SK-N-SH (cell line): ENCODE data around the gene PHGDH. TPM values are rescaled to one million over a fixed set of nuclear protein-coding genes. Genes with fewer than 3 reads are reported as not detected.

Experiments used
- CTCF ChIA-PET: fragments of 300-600, 350-600 bp; formaldehyde crosslinking; extraction: SDS; loops from one replicate; lab custom pipeline; 2021; lab: Yijun Ruan, JAX
- POLR2A ChIA-PET: fragments of 350-600 bp; sonication (Branson Sonifier 250); formaldehyde crosslinking; extraction: SDS; loops from one replicate; lab custom pipeline; 2020; ENCODE audit warnings: antibody characterized with exemption, inconsistent platforms; lab: Yijun Ruan, JAX
- DNase-seq: peaks from one replicate; pipeline ENCODE4 v3.0.0; 2012
- H2AFZ ChIP-seq: fragments of 200-600 bp; sonication (generic); 2 replicates; pipeline ENCODE4 v1.8.1; 2016; ENCODE audit warnings: antibody characterized with exemption, mild to moderate bottlenecking, low read depth
- H3F3A ChIP-seq: fragments of 200-600 bp; sonication (generic); replicated peaks from 2 replicates; pipeline ENCODE3; 2016; ENCODE audit warnings: antibody characterized with exemption, mild to moderate bottlenecking; ENCODE audit not compliant: insufficient read depth
- H3K27ac ChIP-seq, 2 experiments: fragments of 200-500 bp in 1 of 2; fragments of 200-600 bp in 1 of 2; sonication (Bioruptor generic) in 1 of 2; sonication (generic), shearing (Covaris generic) in 1 of 2; 2 replicates each; pipeline versions ENCODE4 v1.5.1 to v1.6.1; 2014 to 2016; ENCODE audit warnings: low read depth in 2 of 2, inconsistent platforms in 1 of 2, low read length in 1 of 2, mild to moderate bottlenecking in 1 of 2, mixed read lengths in 1 of 2
- H3K27me3 ChIP-seq: fragments of 200-600 bp; sonication (generic), shearing (Covaris generic); 2 replicates; pipeline ENCODE4 v1.6.1; 2016; ENCODE audit warnings: mixed run types; ENCODE audit not compliant: insufficient read depth
- H3K36me3 ChIP-seq, 2 experiments: fragments of 200-500 bp in 1 of 2; fragments of 200-600 bp in 1 of 2; sonication (Bioruptor generic) in 1 of 2; sonication (generic) in 1 of 2; replicated peaks in 1 of 2; 2 replicates each; pipeline versions ENCODE3 to v1.5.1; 2014 to 2016; ENCODE audit warnings: low read length in 1 of 2, mild to moderate bottlenecking in 1 of 2; ENCODE audit not compliant: insufficient read depth in 2 of 2, control insufficient read depth in 1 of 2
- H3K4me1 ChIP-seq, 2 experiments: fragments of 200-500 bp in 1 of 2; fragments of 200-600 bp in 1 of 2; sonication (Bioruptor generic) in 1 of 2; sonication (generic), shearing (Covaris generic) in 1 of 2; 2 replicates each; pipeline versions ENCODE4 v1.5.1 to v1.6.1; 2014 to 2016; ENCODE audit warnings: low read depth in 1 of 2, low read length in 1 of 2, mixed run types in 1 of 2; ENCODE audit not compliant: insufficient read depth in 2 of 2, control insufficient read depth in 1 of 2
- H3K4me2 ChIP-seq: fragments of 200-600 bp; sonication (generic), shearing (Covaris generic); 2 replicates; pipeline ENCODE4 v1.6.1; 2017; ENCODE audit warnings: mixed run types
- H3K4me3 ChIP-seq, 2 experiments: fragments of 200-500 bp in 1 of 2; fragments of 200-600 bp in 1 of 2; sonication (Bioruptor generic) in 1 of 2; sonication (generic), shearing (Covaris generic) in 1 of 2; 2 replicates each; pipeline versions ENCODE4 v1.5.1 to v1.8.1; 2014 to 2016; ENCODE audit warnings: low read depth in 2 of 2, inconsistent platforms in 1 of 2, low read length in 1 of 2, mild to moderate bottlenecking in 1 of 2, mixed read lengths in 1 of 2, moderate library complexity in 1 of 2
- H3K79me2 ChIP-seq: fragments of 200-600 bp; sonication (generic); 2 replicates; pipeline ENCODE4 v1.8.1; 2017; ENCODE audit warnings: mild to moderate bottlenecking; ENCODE audit not compliant: insufficient read depth
- H3K9ac ChIP-seq: fragments of 200-600 bp; sonication (generic); 2 replicates; pipeline ENCODE4 v1.6.1; 2017; ENCODE audit warnings: mixed run types
- H3K9me2 ChIP-seq: fragments of 200-600 bp; sonication (generic); 2 replicates; pipeline ENCODE4 v1.6.1; 2017; ENCODE audit warnings: mixed run types
- H3K9me3 ChIP-seq: fragments of 200-600 bp; sonication (generic); 2 replicates; pipeline ENCODE4 v1.6.1; 2017; ENCODE audit warnings: mixed run types, mild to moderate bottlenecking, moderate library complexity
- H4K20me1 ChIP-seq: fragments of 200-600 bp; sonication (generic); 2 replicates; pipeline ENCODE4 v1.6.1; 2017; ENCODE audit warnings: mild to moderate bottlenecking, mixed run types; ENCODE audit not compliant: insufficient read depth
- EZH2phosphoT487 ChIP-seq: fragments of 200-600 bp; sonication (generic); IDR thresholded peaks from 2 replicates; pipeline ENCODE4 v1.6.1; 2017; ENCODE audit warnings: low read depth, mixed run types, mild to moderate bottlenecking, antibody characterized with exemption, moderate library complexity, borderline replicate concordance
- FOSL2 ChIP-seq: IDR thresholded peaks from 2 replicates; pipeline ENCODE4 v1.4.0; 2012; ENCODE audit warnings: low read depth, mild to moderate bottlenecking, moderate library complexity, borderline replicate concordance
- FOXJ3 ChIP-seq: sonication (generic); formaldehyde crosslinking; IDR thresholded peaks from 2 replicates; pipeline ENCODE4 v1.5.1; 2020; ENCODE audit warnings: mild to moderate bottlenecking, missing genetic modification reagents
- MEF2A ChIP-seq: IDR thresholded peaks from 2 replicates; pipeline ENCODE4 v1.4.0; 2012; ENCODE audit warnings: low read depth, borderline replicate concordance
- MXI1 ChIP-seq: IDR thresholded peaks from 2 replicates; pipeline ENCODE4 v1.6.1; 2012; ENCODE audit warnings: mild to moderate bottlenecking, low read depth, low read length, improper control_type of control experiment
- RAD21 ChIP-seq: IDR thresholded peaks from 2 replicates; pipeline ENCODE4 v1.6.1; 2012; ENCODE audit warnings: mild to moderate bottlenecking, low read length
- RCOR1 ChIP-seq: fragments of 150-350 bp; IDR thresholded peaks from 2 replicates; pipeline ENCODE4 v1.6.1; 2017; ENCODE audit warnings: antibody characterized with exemption, low read length
- RFX5 ChIP-seq: IDR thresholded peaks from 2 replicates; pipeline ENCODE4 v1.6.1; 2012; ENCODE audit warnings: mild to moderate bottlenecking, improper control_type of control experiment, low read length
- SMC3 ChIP-seq: IDR thresholded peaks from 2 replicates; pipeline ENCODE4 v1.6.1; 2012; ENCODE audit warnings: low read depth, low read length, improper control_type of control experiment
- TAF1 ChIP-seq: IDR thresholded peaks from 2 replicates; pipeline ENCODE4 v1.6.1; 2012; ENCODE audit warnings: low read depth, mild to moderate bottlenecking, low read length, moderate library complexity, borderline replicate concordance
- YY1 ChIP-seq: IDR thresholded peaks from 2 replicates; pipeline ENCODE4 v1.4.0; 2012; ENCODE audit warnings: low read depth, mild to moderate bottlenecking
- WGBS: methylation state at CpG from one replicate; pipeline ENCODE4 v1.1.6; 2017; ENCODE audit warnings: low lambda C conversion rate; 5-methylcytosine and 5-hydroxymethylcytosine counted together
- polyA plus RNA-seq, 3 experiments: library from polyadenylated mRNA; depleted of rRNA; stranded (reverse); fragments of >200 nt; gene quantifications; 2 replicates each; pipeline ENCODE4 v1.2.3, GENCODE V29; 2012
- TF ChIP-seq, protein P1 (sequence below): fragments of 150-350 bp; IDR thresholded peaks from 2 replicates; pipeline ENCODE4 v1.6.1; 2016; ENCODE audit warnings: mild to moderate bottlenecking, low read depth, low read length
- TF ChIP-seq, protein P2 (sequence below): IDR thresholded peaks from 2 replicates; pipeline ENCODE4 v1.4.0; 2012; ENCODE audit warnings: low read depth
- TF ChIP-seq, protein P3 (sequence below): IDR thresholded peaks from 2 replicates; pipeline ENCODE4 v1.6.1; 2012; ENCODE audit warnings: mild to moderate bottlenecking, low read depth, low read length, moderate library complexity
- TF ChIP-seq, protein P4 (sequence below): IDR thresholded peaks from 2 replicates; pipeline ENCODE4 v1.4.0; 2012; ENCODE audit warnings: low read depth, borderline replicate concordance

PHGDH gene
- polyA plus RNA-seq, 1 of the 3 experiments (the other 2 are of a cell fraction): 30.2 TPM

GRCh38 chr1:119712342-119713038 is 756 bp downstream of the PHGDH start (continued):
- TF ChIP-seq, protein P1, sequence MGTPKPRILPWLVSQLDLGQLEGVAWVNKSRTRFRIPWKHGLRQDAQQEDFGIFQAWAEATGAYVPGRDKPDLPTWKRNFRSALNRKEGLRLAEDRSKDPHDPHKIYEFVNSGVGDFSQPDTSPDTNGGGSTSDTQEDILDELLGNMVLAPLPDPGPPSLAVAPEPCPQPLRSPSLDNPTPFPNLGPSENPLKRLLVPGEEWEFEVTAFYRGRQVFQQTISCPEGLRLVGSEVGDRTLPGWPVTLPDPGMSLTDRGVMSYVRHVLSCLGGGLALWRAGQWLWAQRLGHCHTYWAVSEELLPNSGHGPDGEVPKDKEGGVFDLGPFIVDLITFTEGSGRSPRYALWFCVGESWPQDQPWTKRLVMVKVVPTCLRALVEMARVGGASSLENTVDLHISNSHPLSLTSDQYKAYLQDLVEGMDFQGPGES: no peak
- TF ChIP-seq RFX5 (no peak), RCOR1 (no peak), YY1 (no peak), SMC3 (no peak), MXI1 (peak; percentile 30; the same call in 1 of the 2 replicates), RAD21 (no peak), TAF1 (peak; percentile 50), MEF2A (no peak)
- TF ChIP-seq, protein P2, sequence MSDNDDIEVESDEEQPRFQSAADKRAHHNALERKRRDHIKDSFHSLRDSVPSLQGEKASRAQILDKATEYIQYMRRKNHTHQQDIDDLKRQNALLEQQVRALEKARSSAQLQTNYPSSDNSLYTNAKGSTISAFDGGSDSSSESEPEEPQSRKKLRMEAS: peak; percentile 82

GRCh38 chr1:119713039-119713748 is 1.5 kb downstream of the PHGDH start:
- H3K4me3 ChIP-seq: peak overlapping the region; percentile 93 to 99
- H2AFZ ChIP-seq: peak overlapping the region; percentile 79
- H3K9me3 ChIP-seq: no peaks in the 10 kb centered on the region
- 45% methylated on average over 17 of the region's 17 CpGs for WGBS
- H3K27me3 ChIP-seq: peaks cover 13% of the 10 kb centered on the region
- H4K20me1 ChIP-seq: peaks cover 6% of the 10 kb centered on the region; the same call in 1 of the 2 replicates
- H3K4me2 ChIP-seq: peak overlapping the region; percentile 91
- CTCF ChIA-PET: interaction anchor here (1.1 to 2.9 kb wide), 3 partner anchors 30 to 96 kb away, joined by 3 to 8 read pairs (median 3); no protein-coding TSS in a partner anchor
- peaks cover 17 to 21% of the 10 kb centered on the region in 2 experiments; a peak in 1 of 4 replicates for H3K4me1 ChIP-seq
- H3K36me3 ChIP-seq: no peaks in the 10 kb centered on the region
- H3K9ac ChIP-seq: peak overlapping the region; percentile 83
- peaks cover 30% of the 10 kb centered on the region for H3K79me2 ChIP-seq
- DNase-seq: peak; percentile 38
- POLR2A ChIA-PET: interaction anchor here (1.2 to 1.8 kb wide), 3 partner anchors 13 to 65 kb away, joined by 3 to 5 read pairs (median 4); no protein-coding TSS in a partner anchor
- H3F3A ChIP-seq: peaks cover 3% of the 10 kb centered on the region
- H3K27ac ChIP-seq: peak overlapping the region; percentile 63 to 87; a peak in 3 of 4 replicates
- TF ChIP-seq, protein P2: peak; percentile 72
- TF ChIP-seq, protein P3, sequence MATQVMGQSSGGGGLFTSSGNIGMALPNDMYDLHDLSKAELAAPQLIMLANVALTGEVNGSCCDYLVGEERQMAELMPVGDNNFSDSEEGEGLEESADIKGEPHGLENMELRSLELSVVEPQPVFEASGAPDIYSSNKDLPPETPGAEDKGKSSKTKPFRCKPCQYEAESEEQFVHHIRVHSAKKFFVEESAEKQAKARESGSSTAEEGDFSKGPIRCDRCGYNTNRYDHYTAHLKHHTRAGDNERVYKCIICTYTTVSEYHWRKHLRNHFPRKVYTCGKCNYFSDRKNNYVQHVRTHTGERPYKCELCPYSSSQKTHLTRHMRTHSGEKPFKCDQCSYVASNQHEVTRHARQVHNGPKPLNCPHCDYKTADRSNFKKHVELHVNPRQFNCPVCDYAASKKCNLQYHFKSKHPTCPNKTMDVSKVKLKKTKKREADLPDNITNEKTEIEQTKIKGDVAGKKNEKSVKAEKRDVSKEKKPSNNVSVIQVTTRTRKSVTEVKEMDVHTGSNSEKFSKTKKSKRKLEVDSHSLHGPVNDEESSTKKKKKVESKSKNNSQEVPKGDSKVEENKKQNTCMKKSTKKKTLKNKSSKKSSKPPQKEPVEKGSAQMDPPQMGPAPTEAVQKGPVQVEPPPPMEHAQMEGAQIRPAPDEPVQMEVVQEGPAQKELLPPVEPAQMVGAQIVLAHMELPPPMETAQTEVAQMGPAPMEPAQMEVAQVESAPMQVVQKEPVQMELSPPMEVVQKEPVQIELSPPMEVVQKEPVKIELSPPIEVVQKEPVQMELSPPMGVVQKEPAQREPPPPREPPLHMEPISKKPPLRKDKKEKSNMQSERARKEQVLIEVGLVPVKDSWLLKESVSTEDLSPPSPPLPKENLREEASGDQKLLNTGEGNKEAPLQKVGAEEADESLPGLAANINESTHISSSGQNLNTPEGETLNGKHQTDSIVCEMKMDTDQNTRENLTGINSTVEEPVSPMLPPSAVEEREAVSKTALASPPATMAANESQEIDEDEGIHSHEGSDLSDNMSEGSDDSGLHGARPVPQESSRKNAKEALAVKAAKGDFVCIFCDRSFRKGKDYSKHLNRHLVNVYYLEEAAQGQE: no peak
- TF ChIP-seq FOXJ3 (CRISPR knock-in tag): no peak
- TF ChIP-seq EZH2phosphoT487: no peak
- no peak for TF ChIP-seq RCOR1
- TF ChIP-seq SMC3: no peak
- no peak for TF ChIP-seq FOSL2
- peak; percentile 68; the same call in 1 of the 2 replicates for TF ChIP-seq MXI1
- TF ChIP-seq, protein P4, sequence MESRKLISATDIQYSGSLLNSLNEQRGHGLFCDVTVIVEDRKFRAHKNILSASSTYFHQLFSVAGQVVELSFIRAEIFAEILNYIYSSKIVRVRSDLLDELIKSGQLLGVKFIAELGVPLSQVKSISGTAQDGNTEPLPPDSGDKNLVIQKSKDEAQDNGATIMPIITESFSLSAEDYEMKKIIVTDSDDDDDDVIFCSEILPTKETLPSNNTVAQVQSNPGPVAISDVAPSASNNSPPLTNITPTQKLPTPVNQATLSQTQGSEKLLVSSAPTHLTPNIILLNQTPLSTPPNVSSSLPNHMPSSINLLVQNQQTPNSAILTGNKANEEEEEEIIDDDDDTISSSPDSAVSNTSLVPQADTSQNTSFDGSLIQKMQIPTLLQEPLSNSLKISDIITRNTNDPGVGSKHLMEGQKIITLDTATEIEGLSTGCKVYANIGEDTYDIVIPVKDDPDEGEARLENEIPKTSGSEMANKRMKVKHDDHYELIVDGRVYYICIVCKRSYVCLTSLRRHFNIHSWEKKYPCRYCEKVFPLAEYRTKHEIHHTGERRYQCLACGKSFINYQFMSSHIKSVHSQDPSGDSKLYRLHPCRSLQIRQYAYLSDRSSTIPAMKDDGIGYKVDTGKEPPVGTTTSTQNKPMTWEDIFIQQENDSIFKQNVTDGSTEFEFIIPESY: no peak
- H3K9me2 ChIP-seq: no peaks in the 10 kb centered on the region
